Tibial nerve (tissue), 4 donors: Measurements from ENCODE around the gene TEX35. TPM values are rescaled to one million over a fixed set of nuclear protein-coding genes. Genes with fewer than 3 reads are reported as not detected.
A peak's percentile ranks its signal among the peaks of the same experiment; 100 is the strongest.

Experiments used
- DNase-seq, 2 donors: peaks; one replicate each; pipeline ENCODE4 v3.0.0-alpha.2; 2019; ENCODE audit warnings: low spot score in 2 of 2
- H3K27ac ChIP-seq, 4 donors: fragments of 200-600 bp; sonication (generic) in 3 of 4; one replicate each; pipeline ENCODE4 v1.5.1; 2017 to 2019; ENCODE audit warnings: mild to moderate bottlenecking in 1 of 4
- H3K27me3 ChIP-seq, 2 donors: fragments of 200-600 bp; sonication (generic) in 1 of 2; one replicate each; pipeline versions ENCODE4 v1.5.1 to v1.6.0; 2017 to 2019
- H3K36me3 ChIP-seq, 3 donors: fragments of 200-600 bp; sonication (generic); one replicate each; pipeline ENCODE4 v1.5.1; 2018 to 2019
- H3K4me1 ChIP-seq, 4 donors: fragments of 200-600 bp; sonication (generic) in 3 of 4; one replicate each; pipeline ENCODE4 v1.5.1; 2017 to 2019
- H3K4me3 ChIP-seq, 4 donors: fragments of 200-600 bp; sonication (generic) in 3 of 4; one replicate each; pipeline ENCODE4 v1.5.1; 2017 to 2019; ENCODE audit warnings: mild to moderate bottlenecking in 1 of 4, moderate library complexity in 1 of 4
- H3K9me3 ChIP-seq, 4 donors: fragments of 200-600 bp; sonication (generic) in 3 of 4; one replicate each; pipeline ENCODE4 v1.5.1; 2017 to 2019
- EP300 ChIP-seq, 2 donors: sonication (generic); formaldehyde crosslinking; IDR thresholded peaks; one replicate each; pipeline ENCODE4 v1.6.1; 2017; ENCODE audit warnings: antibody characterized with exemption in 2 of 2, mild to moderate bottlenecking in 1 of 2
- POLR2A ChIP-seq, 2 donors: fragments of 450-650 bp; IDR thresholded peaks; one replicate each; pipeline ENCODE4 v1.6.1; 2017; ENCODE audit warnings: antibody characterized with exemption in 2 of 2, mild to moderate bottlenecking in 2 of 2, moderate library complexity in 2 of 2
- WGBS, 2 donors: methylation state at CpG; one replicate each; pipeline ENCODE4 v1.1.5; 2018; 5-methylcytosine and 5-hydroxymethylcytosine counted together
- total RNA-seq, 4 donors: library from RNA; depleted of rRNA; stranded (reverse); fragments of >200 nt; gene quantifications; one replicate each; pipeline ENCODE4 v1.1.0, GENCODE V29; 2016
- TF ChIP-seq, protein P1 (sequence below), 5 experiments: fragments of 200-600 bp in 3 of 5; fragments of 450-650 bp in 2 of 5; sonication (generic) in 3 of 5; IDR thresholded peaks; one replicate each; pipeline ENCODE4 v1.5.1; 2016 to 2019; ENCODE audit warnings: antibody characterized with exemption in 5 of 5, mild to moderate bottlenecking in 3 of 5, moderate library complexity in 2 of 5

The TEX35 gene
- total RNA-seq: 1 to 10 TPM in 1 of 4 donors, not detected in 3; 4.2 TPM

DNA sequence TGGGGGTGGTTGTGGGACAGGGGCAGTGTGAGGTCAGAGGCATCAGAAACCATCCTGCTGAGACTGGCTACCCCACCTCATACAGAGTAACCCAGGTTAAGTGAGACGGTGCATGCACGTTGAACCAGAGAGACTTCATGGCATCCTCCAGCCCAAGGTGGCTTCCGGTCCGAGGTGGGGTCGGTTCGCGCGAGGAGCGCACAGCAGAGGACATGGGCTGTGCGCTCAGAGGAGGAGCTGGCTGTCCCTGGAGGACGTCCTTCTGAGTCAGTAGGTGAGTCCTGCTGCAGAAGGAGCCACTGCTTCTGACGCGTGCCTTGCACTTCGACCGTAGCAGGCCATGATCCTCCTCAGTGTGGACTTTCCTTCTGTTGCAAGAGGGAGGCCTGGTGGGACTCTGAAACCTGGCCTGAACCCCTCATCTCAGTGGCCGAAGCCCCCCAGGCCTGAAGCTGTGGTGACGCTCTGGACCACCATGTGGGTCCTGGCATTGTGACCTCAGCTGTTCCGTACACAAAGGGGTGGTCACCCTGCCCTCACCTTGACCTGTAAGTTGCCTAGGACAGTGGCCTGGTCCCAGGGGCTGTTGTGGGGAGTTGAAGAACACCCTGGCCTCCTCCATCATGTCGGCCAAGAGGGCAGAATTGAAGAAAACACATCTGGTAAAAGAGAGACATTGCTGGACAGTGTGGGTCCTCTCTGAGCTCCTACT is at the start of gene TEX35:
Gene TEX35, plus strand, starts transcription at position 544 of the 712 bp plus-strand sequence. Its CDS starts 80 bp downstream, at position 624.
- 93 to 97% methylated on average over 16 to 19 of the region's 19 CpGs for WGBS, 2 donors
- H3K27me3 ChIP-seq: no peaks in the 10 kb centered on the region
- H3K4me3 ChIP-seq: no peak within 1 kb of the TSS
- no peak within 1 kb of the TSS for H3K27ac ChIP-seq
- H3K36me3 ChIP-seq: no peaks in the 10 kb centered on the region
- TF ChIP-seq POLR2A (IDR thresholded peaks at IDR 0.05): no peak
- no peak for TF ChIP-seq EP300 (IDR thresholded peaks at IDR 0.05)
- TF ChIP-seq, protein P1, sequence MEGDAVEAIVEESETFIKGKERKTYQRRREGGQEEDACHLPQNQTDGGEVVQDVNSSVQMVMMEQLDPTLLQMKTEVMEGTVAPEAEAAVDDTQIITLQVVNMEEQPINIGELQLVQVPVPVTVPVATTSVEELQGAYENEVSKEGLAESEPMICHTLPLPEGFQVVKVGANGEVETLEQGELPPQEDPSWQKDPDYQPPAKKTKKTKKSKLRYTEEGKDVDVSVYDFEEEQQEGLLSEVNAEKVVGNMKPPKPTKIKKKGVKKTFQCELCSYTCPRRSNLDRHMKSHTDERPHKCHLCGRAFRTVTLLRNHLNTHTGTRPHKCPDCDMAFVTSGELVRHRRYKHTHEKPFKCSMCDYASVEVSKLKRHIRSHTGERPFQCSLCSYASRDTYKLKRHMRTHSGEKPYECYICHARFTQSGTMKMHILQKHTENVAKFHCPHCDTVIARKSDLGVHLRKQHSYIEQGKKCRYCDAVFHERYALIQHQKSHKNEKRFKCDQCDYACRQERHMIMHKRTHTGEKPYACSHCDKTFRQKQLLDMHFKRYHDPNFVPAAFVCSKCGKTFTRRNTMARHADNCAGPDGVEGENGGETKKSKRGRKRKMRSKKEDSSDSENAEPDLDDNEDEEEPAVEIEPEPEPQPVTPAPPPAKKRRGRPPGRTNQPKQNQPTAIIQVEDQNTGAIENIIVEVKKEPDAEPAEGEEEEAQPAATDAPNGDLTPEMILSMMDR (IDR thresholded peaks at IDR 0.05): no peak
- no peaks in the 10 kb centered on the region for H3K9me3 ChIP-seq
- no peak for DNase-seq
- no peaks in the 10 kb centered on the region for H3K4me1 ChIP-seq

DNA sequence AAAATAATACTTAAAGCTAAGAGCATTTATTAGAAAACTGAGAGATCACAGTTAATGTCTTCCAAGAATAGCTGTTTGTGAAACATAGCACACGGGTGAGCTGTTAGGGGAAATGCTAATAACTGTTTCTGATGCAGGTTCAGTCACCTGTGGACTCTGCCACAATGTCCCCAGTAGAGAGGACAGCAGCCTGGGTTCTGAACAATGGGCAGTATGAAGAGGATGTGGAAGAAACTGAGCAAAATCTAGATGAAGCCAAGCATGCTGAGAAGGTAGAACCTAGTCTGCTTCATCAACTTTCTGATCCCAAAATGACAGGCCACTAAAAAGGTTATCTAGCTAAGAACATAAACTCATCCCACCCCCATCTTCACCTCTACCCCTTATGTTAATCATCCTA is 48.8 kb upstream of the TEX35 start:
- Histone ChIP-seq H3K36me3 (peaks cover 0 to 35% (median 0%) of the 10 kb centered on the region in 3 donors), H3K27ac (peak overlapping the region in 2 of 4 donors; percentile 25 to 61), H3K4me1 (peaks cover 0 to 10% (median 2%) of the 10 kb centered on the region in 4 donors), H3K27me3 (no peaks in the 10 kb centered on the region), H3K4me3 (no peak overlapping the region), H3K9me3 (no peaks in the 10 kb centered on the region)
- no peak for DNase-seq
- 78 to 87% methylated on average over 1 of the region's 1 CpG for WGBS, 2 donors
- TF ChIP-seq EP300 (IDR thresholded peaks at IDR 0.05) (no peak), POLR2A (IDR thresholded peaks at IDR 0.05) (no peak)
- TF ChIP-seq, protein P1 (IDR thresholded peaks at IDR 0.05): no peak

DNA sequence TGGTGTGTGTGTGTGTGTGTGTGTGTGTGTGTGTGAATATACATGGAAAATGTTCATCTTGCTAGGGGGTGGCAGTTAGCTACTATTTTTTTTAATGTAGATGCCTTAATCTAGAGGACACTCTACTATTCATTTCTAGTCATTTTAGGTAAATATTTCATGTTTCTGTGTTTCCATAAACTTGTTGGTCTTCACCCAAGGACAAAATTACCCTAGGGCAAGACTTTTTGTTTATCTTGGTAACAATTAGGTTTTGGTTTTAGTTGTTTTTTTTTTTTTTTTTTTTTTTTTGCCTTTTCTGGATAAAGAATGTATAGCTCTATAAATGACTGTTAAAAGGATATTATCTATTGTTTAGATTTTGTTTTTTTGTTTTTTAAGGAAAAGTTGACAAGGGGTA is 48.3 kb upstream of the TEX35 start:
- no peak overlapping the region for H3K4me3 ChIP-seq
- TF ChIP-seq, protein P1 (IDR thresholded peaks at IDR 0.05): no peak
- TF ChIP-seq EP300 (IDR thresholded peaks at IDR 0.05) (no peak), POLR2A (IDR thresholded peaks at IDR 0.05) (no peak)
- no peak for DNase-seq
- peaks cover 0 to 10% (median 2%) of the 10 kb centered on the region in 4 donors for H3K4me1 ChIP-seq
- peaks cover 0 to 35% (median 0%) of the 10 kb centered on the region in 3 donors for H3K36me3 ChIP-seq
- peak overlapping the region in 1 of 4 donors; percentile 61 for H3K27ac ChIP-seq
- H3K9me3 ChIP-seq: no peaks in the 10 kb centered on the region
- H3K27me3 ChIP-seq: no peaks in the 10 kb centered on the region

DNA sequence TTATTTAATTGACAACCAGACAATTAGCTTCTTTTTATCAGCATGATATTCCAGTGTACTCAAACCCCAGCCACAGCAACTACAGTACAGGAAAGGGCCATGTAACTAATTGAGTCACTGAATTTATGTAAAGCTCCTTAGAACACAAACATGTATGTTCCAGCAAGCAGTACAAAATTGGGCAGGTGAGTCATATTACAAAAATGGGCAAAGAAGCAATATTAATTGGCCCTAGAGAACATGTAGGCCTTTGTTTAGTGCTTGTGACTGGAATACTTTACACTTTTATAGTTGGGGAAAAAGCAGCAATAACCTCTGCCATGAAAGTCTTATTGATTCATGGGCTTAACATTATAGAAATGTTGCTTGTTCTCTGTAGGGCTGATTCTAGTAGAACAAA is 47.9 kb upstream of the TEX35 start:
- TF ChIP-seq EP300 (IDR thresholded peaks at IDR 0.05) (no peak), POLR2A (IDR thresholded peaks at IDR 0.05) (no peak)
- TF ChIP-seq, protein P1 (IDR thresholded peaks at IDR 0.05): no peak
- Histone ChIP-seq H3K9me3 (no peaks in the 10 kb centered on the region), H3K36me3 (peaks cover 0 to 35% (median 0%) of the 10 kb centered on the region in 3 donors), H3K4me3 (no peak overlapping the region), H3K27me3 (no peaks in the 10 kb centered on the region), H3K4me1 (peaks cover 0 to 10% (median 2%) of the 10 kb centered on the region in 4 donors), H3K27ac (peak overlapping the region in 1 of 4 donors; percentile 60)
- DNase-seq: no peak

DNA sequence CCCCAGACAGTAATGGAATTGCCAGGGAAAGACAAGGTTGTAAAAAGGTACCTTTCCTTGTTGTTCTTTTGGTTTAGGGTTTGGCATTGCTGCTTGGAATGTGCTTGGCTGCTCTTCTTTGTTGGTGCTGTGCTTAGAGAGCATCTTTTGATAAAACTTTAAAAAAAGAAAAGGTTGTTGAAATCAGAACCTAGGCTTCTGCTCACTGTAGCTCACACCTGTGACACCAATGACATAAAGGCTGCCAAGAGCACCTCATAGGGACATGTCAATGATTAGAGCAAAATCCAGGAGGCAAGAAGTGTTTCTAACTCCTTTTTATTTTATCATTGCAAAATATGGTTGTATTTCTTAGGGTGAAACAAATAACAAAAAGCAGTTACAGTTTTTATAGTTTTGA is 45.1 kb upstream of the TEX35 start:
- Histone ChIP-seq H3K4me1 (peaks cover 0 to 10% (median 2%) of the 10 kb centered on the region in 4 donors), H3K27ac (no peak overlapping the region), H3K4me3 (no peak overlapping the region), H3K36me3 (peaks cover 0 to 37% (median 0%) of the 10 kb centered on the region in 3 donors), H3K27me3 (no peaks in the 10 kb centered on the region), H3K9me3 (no peaks in the 10 kb centered on the region)
- TF ChIP-seq, protein P1 (IDR thresholded peaks at IDR 0.05): no peak
- TF ChIP-seq POLR2A (IDR thresholded peaks at IDR 0.05) (no peak), EP300 (IDR thresholded peaks at IDR 0.05) (no peak)
- no peak for DNase-seq
